Activated CD4-positive, alpha-beta T cell treated with anti-CD3 and anti-CD28 coated beads for 48 hours (primary cell): ENCODE measurements around the gene PTPRH.
"Not testable (repeated sequence)": the region's sequence is repeated elsewhere in the genome, so short reads cannot be mapped to it uniquely, and the experiment has no call there.

Experiments used
- DNase-seq: peaks from one replicate; pipeline ENCODE4 v3.0.0-alpha.2; 2020

Gene PTPRH

GRCh38 chr19:55178781-55179599, 30.3 kb downstream of the PTPRH start:
- DNase-seq, result peak; percentile 93

- no peak for DNase-seq
Measured at GRCh38 chr19:55176076-55176475, 33.2 kb downstream of the PTPRH start.

GRCh38 chr19:55175117-55175867, 34.0 kb downstream of the PTPRH start:
- no peak for DNase-seq

GRCh38 chr19:55174425-55175116, 34.7 kb downstream of the PTPRH start:
- no peak for DNase-seq

GRCh38 chr19:55173714-55174409, 35.4 kb downstream of the PTPRH start:
- peak; percentile 71 for DNase-seq

- no peak for DNase-seq
Measured at GRCh38 chr19:55173186-55173713, 36.1 kb downstream of the PTPRH start.

- DNase-seq, result no peak
Measured at GRCh38 chr19:55172741-55173140, 36.6 kb downstream of the PTPRH start.

- not testable (repeated sequence) for DNase-seq
Measured at GRCh38 chr19:55172318-55172717, 37.0 kb downstream of the PTPRH start.

- no peak for DNase-seq
Measured at GRCh38 chr19:55171440-55171839, 37.9 kb downstream of the PTPRH start.

GRCh38 chr19:55169136-55169535, 40.2 kb downstream of the PTPRH start:
- no peak for DNase-seq

- DNase-seq, result peak; percentile 93
Measured at GRCh38 chr19:55166530-55167268, 42.6 kb downstream of the PTPRH start, which contains the start of gene DNAAF3. Gene DNAAF3 (minus strand): TSS chr19:55166613. CDS start chr19:55166413, 200 bp downstream.

- peak; percentile 77 for DNase-seq
Measured at GRCh38 chr19:55165952-55166529, 43.3 kb downstream of the PTPRH start.

GRCh38 chr19:55161571-55162322, 47.6 kb downstream of the PTPRH start:
- DNase-seq, result no peak

GRCh38 chr19:55160986-55161365, 48.3 kb downstream of the PTPRH start:
- no peak for DNase-seq

GRCh38 chr19:55160128-55160985, 48.9 kb downstream of the PTPRH start:
- DNase-seq, result peak; percentile 96

GRCh38 chr19:55158848-55159749, 50.2 kb downstream of the PTPRH start:
- DNase-seq, result no peak

GRCh38 chr19:55158423-55158822, 50.9 kb downstream of the PTPRH start:
- DNase-seq, result no peak
